Thyroid gland (tissue), 4 donors: Measurements from ENCODE around the gene ARHGAP12. TPM values are rescaled to one million over a fixed set of nuclear protein-coding genes. Genes with fewer than 3 reads are reported as not detected.

Source experiments
- DNase-seq, 2 donors: peaks; one replicate each; pipeline ENCODE4 v3.0.0-alpha.2; 2019
- H3K27ac ChIP-seq, 3 donors: fragments of 200-600 bp; sonication (generic); 1 replicate in 2 of 3; 2 replicates in 1 of 3; pipeline ENCODE4 v1.5.1; 2016 to 2019; ENCODE audit warnings: mild to moderate bottlenecking in 1 of 3, moderate library complexity in 1 of 3
- H3K27me3 ChIP-seq: fragments of 200-600 bp; sonication (generic); one replicate; pipeline ENCODE4 v1.5.1; 2019
- H3K36me3 ChIP-seq, 2 donors: fragments of 200-600 bp; sonication (generic); one replicate each; pipeline ENCODE4 v1.5.1; 2016 to 2019
- H3K4me1 ChIP-seq, 2 donors: fragments of 200-600 bp; sonication (generic); one replicate each; pipeline ENCODE4 v1.5.1; 2017 to 2019
- H3K4me3 ChIP-seq, 3 donors: fragments of 200-600 bp; sonication (generic); replicated peaks in 1 of 3; 1 replicate in 2 of 3; 2 replicates in 1 of 3; pipeline ENCODE4 v1.5.1; 2016; ENCODE audit warnings: mild to moderate bottlenecking in 1 of 3
- H3K9me3 ChIP-seq: fragments of 200-600 bp; sonication (generic); one replicate; pipeline ENCODE4 v1.5.1; 2017
- POLR2A ChIP-seq, 2 donors: fragments of 450-650 bp; IDR thresholded peaks; one replicate each; pipeline ENCODE4 v1.6.1; 2017; ENCODE audit warnings: antibody characterized with exemption in 2 of 2, mild to moderate bottlenecking in 2 of 2, moderate library complexity in 1 of 2
- WGBS, 2 donors: methylation state at CpG; one replicate each; pipeline ENCODE4 v1.1.5; 2017; 5-methylcytosine and 5-hydroxymethylcytosine counted together
- intact Hi-C: fragments of 100-400 bp; cut with DNase I; formaldehyde crosslinking; loops from one replicate; pipeline ENCODE4 v1.15.1; 2023
- total RNA-seq, 4 donors: library from RNA; depleted of rRNA; stranded (reverse); fragments of >200 nt; gene quantifications; one replicate each; pipeline ENCODE4 v1.2.3, GENCODE V29; 2016
- TF ChIP-seq, protein P1 (sequence below), 6 experiments: fragments of 200-600 bp in 3 of 6; fragments of 450-650 bp in 3 of 6; sonication (generic) in 3 of 6; IDR thresholded peaks; one replicate each; pipeline ENCODE4 v1.5.1; 2016 to 2019; ENCODE audit warnings: antibody characterized with exemption in 6 of 6, mild to moderate bottlenecking in 2 of 6, inconsistent platforms in 1 of 6, moderate library complexity in 1 of 6

Gene ARHGAP12
- total RNA-seq, 4 donors from 2014 or later = 49.9 to 67.6 (median 60.8) TPM

DNA sequence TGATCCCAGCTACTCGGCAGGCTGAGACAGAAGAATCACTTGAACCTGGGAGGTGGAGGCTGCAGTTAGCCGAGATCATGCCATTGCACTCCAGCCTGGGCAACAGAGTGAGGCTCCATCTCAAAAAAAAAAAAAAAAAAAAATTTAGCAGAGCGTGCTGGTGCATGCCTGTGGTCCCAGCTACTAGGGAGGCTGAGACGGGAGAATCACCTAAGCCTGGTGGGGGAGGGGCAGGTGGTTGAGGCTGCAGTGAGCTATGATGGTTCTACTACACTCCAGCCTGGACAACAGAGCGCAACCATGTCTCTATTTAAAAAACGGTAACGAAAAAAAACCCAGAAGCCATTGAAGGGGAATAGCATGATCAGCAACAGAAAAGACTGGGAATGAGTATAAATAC lies 89.9 kb downstream of the ARHGAP12 start:
- WGBS, 2 donors = 95 to 98% methylated on average over 7 of the region's 7 CpGs
- no peaks in the 10 kb centered on the region for H3K36me3 ChIP-seq
- no peaks in the 10 kb centered on the region for H3K27me3 ChIP-seq
- no peak overlapping the region for H3K27ac ChIP-seq
- DNase-seq = no peak
- no peak overlapping the region for H3K4me3 ChIP-seq
- TF ChIP-seq, protein P1, sequence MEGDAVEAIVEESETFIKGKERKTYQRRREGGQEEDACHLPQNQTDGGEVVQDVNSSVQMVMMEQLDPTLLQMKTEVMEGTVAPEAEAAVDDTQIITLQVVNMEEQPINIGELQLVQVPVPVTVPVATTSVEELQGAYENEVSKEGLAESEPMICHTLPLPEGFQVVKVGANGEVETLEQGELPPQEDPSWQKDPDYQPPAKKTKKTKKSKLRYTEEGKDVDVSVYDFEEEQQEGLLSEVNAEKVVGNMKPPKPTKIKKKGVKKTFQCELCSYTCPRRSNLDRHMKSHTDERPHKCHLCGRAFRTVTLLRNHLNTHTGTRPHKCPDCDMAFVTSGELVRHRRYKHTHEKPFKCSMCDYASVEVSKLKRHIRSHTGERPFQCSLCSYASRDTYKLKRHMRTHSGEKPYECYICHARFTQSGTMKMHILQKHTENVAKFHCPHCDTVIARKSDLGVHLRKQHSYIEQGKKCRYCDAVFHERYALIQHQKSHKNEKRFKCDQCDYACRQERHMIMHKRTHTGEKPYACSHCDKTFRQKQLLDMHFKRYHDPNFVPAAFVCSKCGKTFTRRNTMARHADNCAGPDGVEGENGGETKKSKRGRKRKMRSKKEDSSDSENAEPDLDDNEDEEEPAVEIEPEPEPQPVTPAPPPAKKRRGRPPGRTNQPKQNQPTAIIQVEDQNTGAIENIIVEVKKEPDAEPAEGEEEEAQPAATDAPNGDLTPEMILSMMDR (IDR thresholded peaks at IDR 0.05) = no peak
- no peak for TF ChIP-seq POLR2A (IDR thresholded peaks at IDR 0.05)
- H3K4me1 ChIP-seq = no peaks in the 10 kb centered on the region
- H3K9me3 ChIP-seq = no peaks in the 10 kb centered on the region
- intact Hi-C loops = no loop called here

DNA sequence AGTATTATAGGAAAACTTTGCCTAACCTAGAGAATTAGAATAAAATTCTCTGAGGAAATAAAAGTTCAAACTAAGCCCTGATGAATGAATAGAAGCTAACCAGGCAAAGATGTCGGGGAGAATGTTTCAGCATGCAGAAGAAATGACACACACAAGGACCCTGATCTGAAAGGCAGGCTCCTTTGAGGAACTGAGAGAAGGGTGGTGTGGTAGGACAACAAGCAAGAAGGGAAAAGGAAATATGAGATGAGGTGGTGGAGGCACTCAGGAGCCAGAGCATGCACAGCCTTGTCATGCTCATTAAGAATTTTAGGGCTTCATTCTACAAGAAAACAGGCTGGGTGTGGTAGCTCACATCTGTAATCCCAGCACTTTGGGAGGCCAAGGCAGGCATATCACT lies 90.6 kb downstream of the ARHGAP12 start:
- no peak for TF ChIP-seq POLR2A (IDR thresholded peaks at IDR 0.05)
- TF ChIP-seq, protein P1 (IDR thresholded peaks at IDR 0.05) = no peak
- intact Hi-C loops = no loop called here
- Histone ChIP-seq H3K27ac (no peak overlapping the region), H3K4me3 (no peak overlapping the region), H3K36me3 (no peaks in the 10 kb centered on the region), H3K27me3 (no peaks in the 10 kb centered on the region), H3K9me3 (no peaks in the 10 kb centered on the region), H3K4me1 (no peaks in the 10 kb centered on the region)
- no peak for DNase-seq
- 98% methylated on average over 1 of the region's 1 CpG for WGBS, 2 donors

GRCh38 chr10:31836569-31837406 lies 91.8 kb downstream of the ARHGAP12 start:
- Histone ChIP-seq H3K27ac (no peak overlapping the region), H3K9me3 (no peaks in the 10 kb centered on the region), H3K4me1 (no peaks in the 10 kb centered on the region), H3K36me3 (no peaks in the 10 kb centered on the region), H3K4me3 (no peak overlapping the region), H3K27me3 (no peaks in the 10 kb centered on the region)
- WGBS, 2 donors = 87 to 90% methylated on average over 9 of the region's 9 CpGs
- intact Hi-C loops = no loop called here
- DNase-seq = no peak
- no peak for TF ChIP-seq POLR2A (IDR thresholded peaks at IDR 0.05)
- TF ChIP-seq, protein P1 (IDR thresholded peaks at IDR 0.05) = peak in 4 of 6 experiments; percentile 12 to 53 (median 26)

- DNase-seq = no peak
- H3K27me3 ChIP-seq = no peaks in the 10 kb centered on the region
- no peak overlapping the region for H3K27ac ChIP-seq
- no peaks in the 10 kb centered on the region for H3K4me1 ChIP-seq
- intact Hi-C loops = no loop called here
- no peak for TF ChIP-seq POLR2A (IDR thresholded peaks at IDR 0.05)
- TF ChIP-seq, protein P1 (IDR thresholded peaks at IDR 0.05) = no peak
- no peak overlapping the region for H3K4me3 ChIP-seq
- H3K9me3 ChIP-seq = no peaks in the 10 kb centered on the region
- H3K36me3 ChIP-seq = no peaks in the 10 kb centered on the region
Measured at GRCh38 chr10:31833753-31834152, 94.9 kb downstream of the ARHGAP12 start.

DNA sequence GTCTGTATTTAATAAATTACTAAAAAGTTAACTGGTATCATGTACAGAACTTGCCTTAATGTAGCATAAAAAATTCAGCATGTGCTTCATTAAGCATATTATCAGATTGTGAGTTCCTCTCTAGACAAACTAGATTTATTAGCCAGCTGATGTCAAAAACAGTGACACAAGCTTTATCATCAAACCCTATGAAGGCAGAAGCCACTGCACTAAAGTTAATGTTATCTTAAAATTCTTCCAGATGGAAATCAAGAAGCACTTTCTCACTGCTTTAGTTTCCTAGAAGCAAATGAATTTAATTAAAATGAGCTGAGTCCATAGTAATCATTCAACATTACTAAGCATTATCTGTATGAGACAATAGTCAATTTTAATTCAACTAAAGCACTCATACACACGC lies 96.4 kb downstream of the ARHGAP12 start:
- no peaks in the 10 kb centered on the region for H3K9me3 ChIP-seq
- H3K4me3 ChIP-seq = no peak overlapping the region
- no peaks in the 10 kb centered on the region for H3K4me1 ChIP-seq
- no peak overlapping the region for H3K27ac ChIP-seq
- no peaks in the 10 kb centered on the region for H3K36me3 ChIP-seq
- no peak for DNase-seq
- H3K27me3 ChIP-seq = no peaks in the 10 kb centered on the region
- WGBS, 2 donors = 96 to 98% methylated on average over 1 of the region's 1 CpG
- intact Hi-C loops = no loop called here
- TF ChIP-seq POLR2A (IDR thresholded peaks at IDR 0.05) = no peak
- TF ChIP-seq, protein P1 (IDR thresholded peaks at IDR 0.05) = no peak
